COLO668 (cell line): ENCODE measurements around the gene LARP1.

Source experiments
- DNase-seq: peaks from one replicate; lab custom pipeline; 2025; ENCODE audit not compliant: unreplicated experiment; lab: John Stamatoyannopoulos, UW

LARP1 gene

GRCh38 chr5:154788212-154788611 is 33.0 kb downstream of the LARP1 start:
- no peak for DNase-seq

- no peak for DNase-seq
These were observed 36.4 kb downstream of the LARP1 start for GRCh38 chr5:154791535-154791934.

GRCh38 chr5:154793599-154794524 is 38.7 kb downstream of the LARP1 start:
- DNase-seq, result no peak

- no peak for DNase-seq
These were observed 39.5 kb downstream of the LARP1 start for GRCh38 chr5:154794525-154795234.

GRCh38 chr5:154795235-154795596 is 40.0 kb downstream of the LARP1 start:
- DNase-seq, result no peak

- DNase-seq, result no peak
These were observed 42.6 kb downstream of the LARP1 start for GRCh38 chr5:154797762-154798161.

- no peak for DNase-seq
These were observed 45.4 kb downstream of the LARP1 start for GRCh38 chr5:154800582-154800981.

- no peak for DNase-seq
These were observed 45.9 kb downstream of the LARP1 start for GRCh38 chr5:154801083-154801482.

GRCh38 chr5:154802050-154802449 is 46.9 kb downstream of the LARP1 start:
- no peak for DNase-seq

GRCh38 chr5:154806176-154806575 is 51.0 kb downstream of the LARP1 start:
- no peak for DNase-seq

GRCh38 chr5:154811239-154811638 is 56.1 kb downstream of the LARP1 start:
- no peak for DNase-seq

GRCh38 chr5:154811653-154812465 is 56.7 kb downstream of the LARP1 start:
- peak; percentile 42 for DNase-seq

GRCh38 chr5:154813158-154813557 is 58.0 kb downstream of the LARP1 start:
- DNase-seq, result no peak

- DNase-seq, result no peak
These were observed 58.6 kb downstream of the LARP1 start for GRCh38 chr5:154813736-154814135.

GRCh38 chr5:154815025-154815424 is 59.8 kb downstream of the LARP1 start:
- no peak for DNase-seq

GRCh38 chr5:154815684-154816247 is 60.6 kb downstream of the LARP1 start:
- no peak for DNase-seq

- DNase-seq, result no peak
These were observed 61.8 kb downstream of the LARP1 start for GRCh38 chr5:154816891-154817492.

GRCh38 chr5:154817815-154818214 is 62.6 kb downstream of the LARP1 start:
- DNase-seq, result no peak

- DNase-seq, result no peak
These were observed 63.4 kb downstream of the LARP1 start for GRCh38 chr5:154818471-154819116.

- DNase-seq, result no peak
These were observed 64.4 kb downstream of the LARP1 start for GRCh38 chr5:154819546-154819945.
